ENCODE results near the gene ERCC3. TPM values are rescaled to one million over a fixed set of nuclear protein-coding genes. Genes with fewer than 3 reads are reported as not detected.

The ERCC3 gene
- total RNA-seq, 2 donors from 2014 or later = 29.8 to 61.3 TPM

- H3K27ac ChIP-seq = no peak overlapping the region
- H3K36me3 ChIP-seq = peaks cover 5 to 9% of the 10 kb centered on the region in 2 donors
- 93% methylated on average over 2 of the region's 2 CpGs for WGBS
- TF ChIP-seq POLR2AphosphoS5 (IDR thresholded peaks at IDR 0.05) = no peak
- no peak for TF ChIP-seq POLR2A (IDR thresholded peaks at IDR 0.05)
- TF ChIP-seq CTCF (IDR thresholded peaks at IDR 0.05) = no peak
- DNase-seq (ENCODE audit: low spot score) = no peak
- no peaks in the 10 kb centered on the region for H3K9me3 ChIP-seq
- H3K4me3 ChIP-seq = no peak overlapping the region
- H3K27me3 ChIP-seq (replicated peaks; ENCODE audit: insufficient read depth) = no peaks in the 10 kb centered on the region
- intact Hi-C loops (cut with DNase I) = no loop called here
- no peaks in the 10 kb centered on the region for H3K4me1 ChIP-seq (replicated peaks)
These were observed 10.7 kb downstream of the ERCC3 start for GRCh38 chr2:127283275-127283674.

- Histone ChIP-seq H3K27ac (no peak overlapping the region), H3K9me3 (no peaks in the 10 kb centered on the region), H3K27me3 (replicated peaks; ENCODE audit: insufficient read depth) (no peaks in the 10 kb centered on the region), H3K4me3 (no peak overlapping the region), H3K36me3 (peaks cover 0 to 9% of the 10 kb centered on the region in 2 donors), H3K4me1 (replicated peaks) (no peaks in the 10 kb centered on the region)
- no peak for TF ChIP-seq POLR2AphosphoS5 (IDR thresholded peaks at IDR 0.05)
- no peak for TF ChIP-seq POLR2A (IDR thresholded peaks at IDR 0.05)
- no peak for TF ChIP-seq CTCF (IDR thresholded peaks at IDR 0.05)
- intact Hi-C loops (cut with DNase I) = no loop called here
- WGBS = 88% methylated on average over 2 of the region's 2 CpGs
- DNase-seq (ENCODE audit: low spot score) = no peak
These were observed 13.3 kb downstream of the ERCC3 start for GRCh38 chr2:127280693-127281092.

- Histone ChIP-seq H3K9me3 (no peaks in the 10 kb centered on the region), H3K4me3 (no peak overlapping the region), H3K27ac (no peak overlapping the region), H3K4me1 (replicated peaks) (no peaks in the 10 kb centered on the region), H3K27me3 (replicated peaks; ENCODE audit: insufficient read depth) (no peaks in the 10 kb centered on the region), H3K36me3 (peaks cover 0 to 9% of the 10 kb centered on the region in 2 donors)
- DNase-seq (ENCODE audit: low spot score) = no peak
- TF ChIP-seq CTCF (IDR thresholded peaks at IDR 0.05) (no peak), POLR2A (IDR thresholded peaks at IDR 0.05) (no peak), POLR2AphosphoS5 (IDR thresholded peaks at IDR 0.05) (no peak)
- intact Hi-C loops (cut with DNase I) = no loop called here
- WGBS = 84% methylated on average over 5 of the region's 5 CpGs
These were observed 14.2 kb downstream of the ERCC3 start for GRCh38 chr2:127279781-127280180.

GRCh38 chr2:127278959-127279358, 15.0 kb downstream of the ERCC3 start:
- H3K4me1 ChIP-seq (replicated peaks) = no peaks in the 10 kb centered on the region
- H3K36me3 ChIP-seq = peaks cover 0 to 9% of the 10 kb centered on the region in 2 donors
- H3K9me3 ChIP-seq = no peaks in the 10 kb centered on the region
- DNase-seq (ENCODE audit: low spot score) = no peak
- no peaks in the 10 kb centered on the region for H3K27me3 ChIP-seq (replicated peaks; ENCODE audit: insufficient read depth)
- no peak overlapping the region for H3K4me3 ChIP-seq
- no peak overlapping the region for H3K27ac ChIP-seq
- intact Hi-C loops (cut with DNase I) = no loop called here
- 74% methylated on average over 3 of the region's 3 CpGs for WGBS
- TF ChIP-seq CTCF (IDR thresholded peaks at IDR 0.05) = no peak

- Histone ChIP-seq H3K36me3 (peaks cover 0 to 14% of the 10 kb centered on the region in 2 donors), H3K4me1 (replicated peaks) (no peaks in the 10 kb centered on the region), H3K27ac (no peak overlapping the region), H3K9me3 (no peaks in the 10 kb centered on the region), H3K27me3 (replicated peaks; ENCODE audit: insufficient read depth) (no peaks in the 10 kb centered on the region), H3K4me3 (no peak overlapping the region)
- DNase-seq (ENCODE audit: low spot score) = no peak
- no peak for TF ChIP-seq CTCF (IDR thresholded peaks at IDR 0.05)
- TF ChIP-seq POLR2A (IDR thresholded peaks at IDR 0.05) = no peak
- no peak for TF ChIP-seq POLR2AphosphoS5 (IDR thresholded peaks at IDR 0.05)
- 96% methylated on average over 2 of the region's 2 CpGs for WGBS
- intact Hi-C loops (cut with DNase I) = no loop called here
These were observed 16.9 kb downstream of the ERCC3 start for GRCh38 chr2:127277028-127277427.
